H1 (cell line): Measurements from ENCODE around the gene ITGA8. TPM values are rescaled to one million over a fixed set of nuclear protein-coding genes. Genes with fewer than 3 reads are reported as not detected.

Experiments used
- CTCF ChIA-PET: fragments of 300-600 bp; sonication (Branson Sonifier 250); formaldehyde crosslinking; loops from one replicate; lab custom pipeline; 2021; ENCODE audit not compliant: partially characterized antibody; lab: Charles Lee
- POLR2A ChIA-PET: fragments of 300-600 bp; sonication (Branson Sonifier 250); formaldehyde crosslinking; loops from one replicate; lab custom pipeline; 2021; ENCODE audit warnings: inconsistent platforms; ENCODE audit not compliant: partially characterized antibody; lab: Charles Lee
- DNase-seq, 2 experiments: peaks; one replicate each; pipeline versions ENCODE4 v3.0.0 to v3.0.0-alpha.2; 2010 to 2022; ENCODE audit warnings: low spot score in 2 of 2, low read depth in 1 of 2, mixed read lengths in 1 of 2
- FAIRE-seq: peaks from 2 replicates; lab custom pipeline; 2011; peaks lifted over from hg19 to GRCh38; lab: Jason Lieb, UNC
- H2AFZ ChIP-seq: 2 replicates; pipeline ENCODE4 v1.8.1; 2012; ENCODE audit warnings: low read length, inconsistent platforms
- H2AK5ac ChIP-seq: 2 replicates; pipeline ENCODE4 v1.6.1; 2013; ENCODE audit warnings: low read depth, low read length
- H2BK120ac ChIP-seq: replicated peaks from 2 replicates; pipeline ENCODE3; 2013; ENCODE audit warnings: low read depth, low read length, inconsistent platforms
- H2BK12ac ChIP-seq: 2 replicates; pipeline ENCODE4 v1.6.1; 2013; ENCODE audit warnings: low read depth, low read length
- H2BK15ac ChIP-seq: 2 replicates; pipeline ENCODE4 v1.6.1; 2013; ENCODE audit warnings: low read length
- H2BK20ac ChIP-seq: 2 replicates; pipeline ENCODE4 v1.6.1; 2013; ENCODE audit warnings: low read length
- H2BK5ac ChIP-seq: 2 replicates; pipeline ENCODE4 v1.6.1; 2013; ENCODE audit warnings: low read depth, low read length
- H3K14ac ChIP-seq: 2 replicates; pipeline ENCODE4 v1.6.1; 2013; ENCODE audit warnings: inconsistent platforms; ENCODE audit not compliant: insufficient read length
- H3K18ac ChIP-seq: 2 replicates; pipeline ENCODE4 v1.6.1; 2013; ENCODE audit warnings: low read length; ENCODE audit errors: extremely low read depth
- H3K23ac ChIP-seq: 2 replicates; pipeline ENCODE4 v1.6.1; 2013; ENCODE audit warnings: inconsistent platforms; ENCODE audit not compliant: insufficient read length
- H3K23me2 ChIP-seq: 2 replicates; pipeline ENCODE4 v1.6.1; 2013; ENCODE audit warnings: low read depth, low read length
- H3K27ac ChIP-seq: 2 replicates; pipeline ENCODE4 v1.6.1; 2011; ENCODE audit warnings: low read depth, low read length, inconsistent platforms
- H3K27me3 ChIP-seq, 4 experiments: replicated peaks in 1 of 4; 1 replicate in 1 of 4; 2 replicates in 3 of 4; pipeline versions ENCODE4 v1.6.1 to v1.8.1; 2011 to 2013; ENCODE audit warnings: low read length in 3 of 4, mild to moderate bottlenecking in 3 of 4, inconsistent platforms in 2 of 4, mixed read lengths in 2 of 4, moderate library complexity in 1 of 4; ENCODE audit not compliant: control insufficient read depth in 3 of 4, insufficient read depth in 3 of 4; ENCODE audit errors: extremely low read depth in 1 of 4
- H3K36me3 ChIP-seq, 4 experiments: 2 replicates each; pipeline versions ENCODE4 v1.6.1 to v1.8.1; 2011 to 2013; ENCODE audit warnings: mild to moderate bottlenecking in 4 of 4, low read length in 3 of 4, moderate library complexity in 2 of 4, control low read depth in 1 of 4, inconsistent platforms in 1 of 4; ENCODE audit not compliant: insufficient read depth in 4 of 4, control insufficient read depth in 2 of 4
- H3K4ac ChIP-seq: replicated peaks from 2 replicates; pipeline ENCODE3; 2013; ENCODE audit warnings: low read length, low read depth, mixed read lengths, inconsistent platforms; ENCODE audit not compliant: insufficient read length
- H3K4me1 ChIP-seq, 4 experiments: replicated peaks in 1 of 4; 1 replicate in 1 of 4; 2 replicates in 3 of 4; pipeline versions ENCODE4 v1.6.1 to v1.8.1; 2011 to 2013; ENCODE audit warnings: low read length in 3 of 4, inconsistent platforms in 2 of 4, mixed read lengths in 1 of 4; ENCODE audit not compliant: insufficient read depth in 4 of 4, control insufficient read depth in 3 of 4
- H3K4me2 ChIP-seq, 2 experiments: 2 replicates each; pipeline versions ENCODE4 v1.6.1 to v1.8.1; 2011 to 2013; ENCODE audit warnings: low read depth in 2 of 2, low read length in 2 of 2, control low read depth in 1 of 2, inconsistent platforms in 1 of 2, mild to moderate bottlenecking in 1 of 2; ENCODE audit not compliant: insufficient read depth in 1 of 2
- H3K4me3 ChIP-seq, 4 experiments: fragments of 200-600, 300-600 bp in 1 of 4; sonication (generic), shearing (Covaris generic), sonication (Bioruptor Twin) in 1 of 4; 2 replicates each; pipeline versions ENCODE4 v1.5.1 to v1.8.1; 2011 to 2016; ENCODE audit warnings: low read length in 4 of 4, low read depth in 3 of 4, control low read depth in 2 of 4, inconsistent platforms in 2 of 4, mild to moderate bottlenecking in 2 of 4, mixed read lengths in 1 of 4, moderate library complexity in 1 of 4; ENCODE audit not compliant: insufficient read depth in 2 of 4; ENCODE audit errors: extremely low read depth in 1 of 4
- H3K56ac ChIP-seq: replicated peaks from 2 replicates; pipeline ENCODE3; 2013; ENCODE audit warnings: low read depth, mild to moderate bottlenecking, mixed read lengths, low read length, inconsistent platforms; ENCODE audit not compliant: insufficient read length
- H3K79me1 ChIP-seq: 2 replicates; pipeline ENCODE4 v1.6.1; 2013; ENCODE audit warnings: low read depth, low read length, control low read depth
- H3K79me2 ChIP-seq, 2 experiments: 2 replicates each; pipeline versions ENCODE4 v1.6.1 to v1.8.1; 2012 to 2013; ENCODE audit warnings: low read length in 2 of 2, mild to moderate bottlenecking in 2 of 2, inconsistent platforms in 1 of 2; ENCODE audit not compliant: insufficient read depth in 2 of 2, control insufficient read depth in 1 of 2
- H3K9ac ChIP-seq, 4 experiments: replicated peaks in 1 of 4; 1 replicate in 1 of 4; 2 replicates in 3 of 4; pipeline versions ENCODE4 v1.6.1 to v1.8.1; 2011 to 2013; ENCODE audit warnings: low read depth in 3 of 4, low read length in 3 of 4, control low read depth in 2 of 4, mild to moderate bottlenecking in 2 of 4, moderate library complexity in 2 of 4, inconsistent platforms in 1 of 4; ENCODE audit errors: extremely low read depth in 1 of 4
- H3K9me3 ChIP-seq, 2 experiments: 2 replicates each; pipeline versions ENCODE4 v1.6.1 to v1.8.1; 2012 to 2013; ENCODE audit warnings: mild to moderate bottlenecking in 2 of 2, moderate library complexity in 2 of 2, control low read depth in 1 of 2, inconsistent platforms in 1 of 2, low read depth in 1 of 2, low read length in 1 of 2, mixed read lengths in 1 of 2; ENCODE audit not compliant: insufficient read depth in 2 of 2
- H4K20me1 ChIP-seq, 2 experiments: replicated peaks in 1 of 2; 2 replicates each; pipeline versions ENCODE3 to v1.8.1; 2011 to 2013; ENCODE audit warnings: inconsistent platforms in 2 of 2, low read length in 2 of 2, mild to moderate bottlenecking in 1 of 2; ENCODE audit not compliant: insufficient read depth in 2 of 2, control insufficient read depth in 1 of 2
- H4K5ac ChIP-seq: 2 replicates; pipeline ENCODE4 v1.6.1; 2013; ENCODE audit warnings: low read length, low read depth, mixed read lengths, inconsistent platforms; ENCODE audit not compliant: insufficient read length
- H4K8ac ChIP-seq: 2 replicates; pipeline ENCODE4 v1.8.0; 2013; ENCODE audit warnings: mild to moderate bottlenecking, moderate library complexity, low read length, inconsistent platforms; ENCODE audit not compliant: insufficient read depth; ENCODE audit errors: extremely low read depth
- H4K91ac ChIP-seq: replicated peaks from 2 replicates; pipeline ENCODE3; 2013; ENCODE audit warnings: low read length, mixed read lengths, inconsistent platforms; ENCODE audit not compliant: insufficient read length
- ASH2L ChIP-seq: fragments of 200-600, 300-600 bp; sonication (generic); IDR thresholded peaks from one replicate; pipeline ENCODE4 v1.7.1; 2017; ENCODE audit warnings: low read length
- BACH1 ChIP-seq: IDR thresholded peaks from 2 replicates; pipeline ENCODE4 v1.6.1; 2012; ENCODE audit warnings: low read length, improper control_type of control experiment
- CHD2 ChIP-seq: IDR thresholded peaks from 2 replicates; pipeline ENCODE4 v1.6.1; 2012; ENCODE audit warnings: low read length, improper control_type of control experiment
- CTCF ChIP-seq, 3 experiments: IDR thresholded peaks; 1 replicate in 2 of 3; 2 replicates in 1 of 3; pipeline versions ENCODE4 v1.5.1 to v1.6.1; 2011; ENCODE audit warnings: low read length in 3 of 3, mild to moderate bottlenecking in 3 of 3, inconsistent platforms in 2 of 3, low read depth in 1 of 3, moderate library complexity in 1 of 3; ENCODE audit not compliant: insufficient read depth in 1 of 3; ENCODE audit errors: control extremely low read depth in 1 of 3
- EZH2 ChIP-seq: fragments of 200-600 bp; sonication (generic); IDR thresholded peaks from 2 replicates; pipeline ENCODE4 v1.7.1; 2012; ENCODE audit warnings: low read depth, mild to moderate bottlenecking, moderate library complexity, low read length, inconsistent platforms; ENCODE audit not compliant: severe bottlenecking
- HDAC6 ChIP-seq: IDR thresholded peaks from one replicate; pipeline ENCODE4 v1.7.1; 2012; ENCODE audit warnings: low read depth, mild to moderate bottlenecking, inconsistent platforms, low read length, moderate library complexity
- NANOG ChIP-seq: IDR thresholded peaks from 2 replicates; pipeline ENCODE4 v1.6.1; 2011; ENCODE audit warnings: low read length, low read depth, mild to moderate bottlenecking, inconsistent platforms; ENCODE audit not compliant: insufficient read depth, poor library complexity, severe bottlenecking
- NRF1 ChIP-seq: IDR thresholded peaks from 2 replicates; pipeline ENCODE4 v1.6.1; 2011; ENCODE audit warnings: mild to moderate bottlenecking, low read depth, low read length, improper control_type of control experiment
- RBBP5 ChIP-seq: IDR thresholded peaks from 2 replicates; pipeline ENCODE4 v1.7.1; 2012; ENCODE audit warnings: low read depth, mild to moderate bottlenecking, inconsistent platforms, low read length, moderate library complexity, borderline replicate concordance
- SP2 ChIP-seq: IDR thresholded peaks from 2 replicates; pipeline ENCODE4 v1.6.1; 2012; ENCODE audit warnings: mild to moderate bottlenecking, low read length, inconsistent platforms
- YY1 ChIP-seq: IDR thresholded peaks from 2 replicates; pipeline ENCODE4 v1.6.1; 2011; ENCODE audit warnings: low read depth, mild to moderate bottlenecking, low read length
- WGBS, 2 experiments: shearing (Covaris generic) in 1 of 2; methylation state at CpG; one replicate each; pipeline versions ENCODE4 v1.1.6 to v1.1.7; 2013 to 2015; ENCODE audit warnings: low lambda C conversion rate in 2 of 2, mixed read lengths in 2 of 2, inconsistent platforms in 1 of 2, low coverage in 1 of 2, missing lambda C conversion rate in 1 of 2; ENCODE audit not compliant: insufficient replicate concordance in 2 of 2, insufficient coverage in 1 of 2, insufficient read length in 1 of 2; ENCODE audit errors: extremely low coverage in 1 of 2, missing lambda C conversion rate in 1 of 2; 5-methylcytosine and 5-hydroxymethylcytosine counted together
- polyA plus RNA-seq, 7 experiments: library from polyadenylated mRNA; depleted of rRNA in 3 of 7; stranded (reverse) in 5 of 7; unstranded in 2 of 7; fragments of >200 nt in 5 of 7; fragments of 200-250 nt in 2 of 7; gene quantifications; 1 replicate in 5 of 7; 2 replicates in 1 of 7; 4 replicates in 1 of 7; pipeline versions ENCODE4 v1.2.1 to v1.2.3, GENCODE V29; 2011 to 2013; ENCODE audit warnings: missing spikeins in 2 of 7, mixed read lengths in 2 of 7
- total RNA-seq: library from RNA; stranded (reverse); fragmentation: NEBNext Ultra II Directional; extraction: Animal tissue kit (Norgen Biotek cat#: 25700); gene quantifications from 2 replicates; pipeline ENCODE4 v1.2.1, GENCODE V29; 2021
- TF ChIP-seq, protein P1 (sequence below): IDR thresholded peaks from 2 replicates; pipeline ENCODE4 v1.6.1; 2012; ENCODE audit warnings: inconsistent platforms

ITGA8 gene
- total and polyA plus RNA-seq, 2 of the 8 experiments (the other 6 are each of a cell fraction or from before 2014, with no cell fraction given) = not detected

- Histone ChIP-seq H4K8ac (no peak overlapping the region), H3K4me1 (peaks cover 2 to 20% (median 5%) of the 10 kb centered on the region in 4 experiments; a peak in 5 of 7 replicates), H3K27ac (no peak overlapping the region), H4K20me1 (peaks cover 0 to 5% of the 10 kb centered on the region in 2 experiments), H2BK15ac (no peak overlapping the region), H3K4me3 (no peak overlapping the region), H3K9ac (no peak overlapping the region), H3K79me2 (no peaks in the 10 kb centered on the region), H4K5ac (no peak overlapping the region), H3K4me2 (no peak overlapping the region), H2BK120ac (no peak overlapping the region), H4K91ac (no peak overlapping the region), H3K23me2 (no peaks in the 10 kb centered on the region; the same call in 1 of the 2 replicates), H3K4ac (no peak overlapping the region), H2AK5ac (no peak overlapping the region), H2BK5ac (no peak overlapping the region), H3K18ac (no peak overlapping the region), H3K14ac (no peak overlapping the region), H3K9me3 (peaks cover 0 to 2% of the 10 kb centered on the region in 2 experiments; a peak in 2 of 4 replicates), H3K27me3 (peaks cover 30 to 67% (median 57%) of the 10 kb centered on the region in 4 experiments), H2BK12ac (no peak overlapping the region), H3K23ac (no peak overlapping the region), H3K79me1 (no peaks in the 10 kb centered on the region; the same call in 1 of the 2 replicates), H3K36me3 (no peaks in the 10 kb centered on the region; a peak in 1 of 8 replicates), H2BK20ac (no peak overlapping the region), H3K56ac (no peak overlapping the region), H2AFZ (no peak overlapping the region)
- DNase-seq (no peak), FAIRE-seq (no peak)
- WGBS, 2 experiments = 86% methylated on average over 4 of the region's 4 CpGs; no CpG with 5 or more reads in 1 of the 2 experiments
- ChIA-PET POLR2A (no interaction called here), CTCF (interaction anchor here (1.3 to 2.5 kb wide), 2 partner anchors 43 to 109 kb away, joined by 3 to 7 read pairs; no protein-coding TSS in a partner anchor)
- TF ChIP-seq NANOG = no peak
- no peak for TF ChIP-seq EZH2
- TF ChIP-seq HDAC6 = no peak
- no peak for TF ChIP-seq CTCF (IDR thresholded peaks at IDR 0.05; ENCODE audit: control extremely low read depth in 1 of 3, insufficient read depth in 1 of 3, low read depth in 1 of 3, low read length in 3 of 3)
- TF ChIP-seq ASH2L = no peak
- TF ChIP-seq BACH1 = no peak
- TF ChIP-seq, protein P1, sequence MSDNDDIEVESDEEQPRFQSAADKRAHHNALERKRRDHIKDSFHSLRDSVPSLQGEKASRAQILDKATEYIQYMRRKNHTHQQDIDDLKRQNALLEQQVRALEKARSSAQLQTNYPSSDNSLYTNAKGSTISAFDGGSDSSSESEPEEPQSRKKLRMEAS = no peak
- TF ChIP-seq YY1 = no peak
- TF ChIP-seq SP2 = no peak
- no peak for TF ChIP-seq NRF1
- no peak for TF ChIP-seq CHD2
- TF ChIP-seq RBBP5 = no peak
Measured at GRCh38 chr10:15476337-15476736, 243.4 kb downstream of the ITGA8 start.
